ENCODE measurements around the gene NOS1. TPM values are rescaled to one million over a fixed set of nuclear protein-coding genes. Genes with fewer than 3 reads are reported as not detected.
"Not testable (repeated sequence)": the region's sequence is repeated elsewhere in the genome, so short reads cannot be mapped to it uniquely, and the experiment has no call there.

NOS1 gene
- total and polyA plus RNA-seq, 11 donors: 0.01 to 0.40 (median 0.10) TPM; not detected in 1

DNA sequence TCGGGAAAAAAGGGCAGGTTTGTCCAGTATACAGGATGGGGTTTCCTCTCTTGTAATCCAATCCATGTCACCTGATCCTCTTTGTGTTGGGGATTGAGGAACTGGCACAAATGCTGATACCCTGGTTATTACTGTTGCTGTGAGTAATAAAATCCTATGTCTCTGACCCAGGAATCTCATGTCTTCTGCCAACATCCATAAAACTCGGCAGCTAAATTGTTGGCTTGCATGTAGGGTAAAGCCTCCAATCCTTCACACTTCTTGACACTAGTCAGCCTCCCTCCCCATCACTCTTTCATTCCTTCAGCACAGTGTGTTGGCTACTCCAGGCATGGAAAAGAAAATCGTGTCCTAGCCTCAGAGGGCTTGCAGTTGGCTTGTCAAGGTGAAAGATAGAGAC lies 9.2 kb upstream of the NOS1 start:
- Histone ChIP-seq H3K9me3 (peaks cover 0 to 8% (median 0%) of the 10 kb centered on the region in 12 donors), H3K27ac (no peak overlapping the region), H3K4me1 (no peaks in the 10 kb centered on the region), H3K4me3 (no peak overlapping the region), H3K27me3 (peaks cover 0 to 10% (median 0%) of the 10 kb centered on the region in 9 donors), H3K36me3 (no peaks in the 10 kb centered on the region)
- intact Hi-C loops (cut with DNase I): no loop called here
- WGBS, 4 donors: 62 to 67% (median 65%) methylated on average over 3 of the region's 3 CpGs
- no peak for ATAC-seq
- TF ChIP-seq, protein P1, sequence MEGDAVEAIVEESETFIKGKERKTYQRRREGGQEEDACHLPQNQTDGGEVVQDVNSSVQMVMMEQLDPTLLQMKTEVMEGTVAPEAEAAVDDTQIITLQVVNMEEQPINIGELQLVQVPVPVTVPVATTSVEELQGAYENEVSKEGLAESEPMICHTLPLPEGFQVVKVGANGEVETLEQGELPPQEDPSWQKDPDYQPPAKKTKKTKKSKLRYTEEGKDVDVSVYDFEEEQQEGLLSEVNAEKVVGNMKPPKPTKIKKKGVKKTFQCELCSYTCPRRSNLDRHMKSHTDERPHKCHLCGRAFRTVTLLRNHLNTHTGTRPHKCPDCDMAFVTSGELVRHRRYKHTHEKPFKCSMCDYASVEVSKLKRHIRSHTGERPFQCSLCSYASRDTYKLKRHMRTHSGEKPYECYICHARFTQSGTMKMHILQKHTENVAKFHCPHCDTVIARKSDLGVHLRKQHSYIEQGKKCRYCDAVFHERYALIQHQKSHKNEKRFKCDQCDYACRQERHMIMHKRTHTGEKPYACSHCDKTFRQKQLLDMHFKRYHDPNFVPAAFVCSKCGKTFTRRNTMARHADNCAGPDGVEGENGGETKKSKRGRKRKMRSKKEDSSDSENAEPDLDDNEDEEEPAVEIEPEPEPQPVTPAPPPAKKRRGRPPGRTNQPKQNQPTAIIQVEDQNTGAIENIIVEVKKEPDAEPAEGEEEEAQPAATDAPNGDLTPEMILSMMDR (IDR thresholded peaks at IDR 0.05): no peak
- TF ChIP-seq POLR2A (IDR thresholded peaks at IDR 0.05): no peak
- no peak for DNase-seq

DNA sequence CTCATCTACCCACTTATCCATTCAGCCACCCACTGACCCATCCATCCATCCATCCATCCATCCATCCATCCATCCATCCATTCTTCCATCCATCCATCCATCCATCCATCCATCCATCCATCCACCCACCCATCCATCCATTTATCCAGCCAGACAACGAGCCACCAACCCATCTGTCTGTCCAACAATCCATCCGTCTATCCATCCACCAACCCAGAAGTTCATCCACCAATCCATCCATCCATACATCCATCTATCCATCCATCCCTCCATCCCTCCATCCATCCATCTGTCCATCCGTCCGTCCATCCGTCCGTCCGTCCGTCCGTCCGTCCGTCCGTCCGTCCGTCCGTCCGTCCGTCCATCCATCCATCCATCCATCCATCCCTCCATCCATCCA lies 8.6 kb upstream of the NOS1 start:
- not testable (repeated sequence) for H3K27ac ChIP-seq, H3K4me3 ChIP-seq, DNase-seq, H3K4me1 ChIP-seq, H3K36me3 ChIP-seq, ATAC-seq, H3K9me3 ChIP-seq
- peaks cover 0 to 16% (median 4%) of the 10 kb centered on the region in 9 donors for H3K27me3 ChIP-seq
- 60 to 82% (median 73%) methylated on average over 17 of the region's 17 CpGs for WGBS, 4 donors
- intact Hi-C loops (cut with DNase I): loop anchor here in 9 of 10 donors (5.0 to 10.0 kb wide), 6 partner anchors 133 to 467 kb away; no protein-coding TSS in a partner anchor

DNA sequence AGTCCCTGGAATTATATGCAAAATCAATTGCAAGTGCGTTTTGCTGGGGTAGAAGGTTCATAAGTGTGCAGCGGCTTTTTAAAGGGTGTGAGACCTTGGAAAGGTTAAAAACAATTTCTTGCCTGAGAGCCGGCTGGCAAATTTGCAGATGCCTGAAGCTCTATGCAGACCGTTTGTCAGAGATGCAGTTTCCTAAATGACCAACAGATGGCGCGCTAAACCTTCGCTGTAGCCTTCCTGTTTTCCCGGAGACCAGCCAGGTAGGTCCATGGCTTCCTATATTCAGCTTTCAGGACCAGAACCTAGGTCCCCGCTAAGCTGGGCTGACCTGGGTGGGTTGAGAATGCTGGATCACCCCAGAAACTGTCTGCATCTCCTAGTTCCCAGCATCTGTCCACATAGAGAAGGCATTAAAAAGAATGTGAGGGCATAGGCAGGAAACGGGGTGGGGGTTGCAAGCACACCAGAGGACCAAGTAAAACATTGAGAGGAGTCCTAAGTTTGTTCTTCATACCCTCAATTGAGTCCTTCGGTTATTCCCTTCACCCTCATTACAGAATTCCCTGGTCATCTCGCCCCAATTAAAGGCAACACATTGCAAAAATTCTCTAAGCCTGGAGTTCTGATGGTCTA lies 5.7 kb upstream of the NOS1 start:
- TF ChIP-seq, protein P1 (IDR thresholded peaks at IDR 0.05): peak; percentile 72 to 87 (median 82)
- no peak for TF ChIP-seq POLR2A (IDR thresholded peaks at IDR 0.05)
- no peaks in the 10 kb centered on the region for H3K4me1 ChIP-seq
- H3K27me3 ChIP-seq: peaks cover 0 to 45% (median 17%) of the 10 kb centered on the region in 9 donors
- WGBS, 4 donors: 15 to 18% (median 16%) methylated on average over 12 of the region's 12 CpGs
- H3K9me3 ChIP-seq: peaks cover 0 to 8% (median 0%) of the 10 kb centered on the region in 12 donors
- H3K27ac ChIP-seq: no peak overlapping the region
- ATAC-seq (peak in 3 of 4 donors; percentile 59 to 67 (median 62)), DNase-seq (peak in 4 of 5 donors; percentile 42 to 60 (median 46))
- H3K36me3 ChIP-seq: no peaks in the 10 kb centered on the region
- no peak overlapping the region for H3K4me3 ChIP-seq
- intact Hi-C loops (cut with DNase I): loop anchor here (1.0 to 10.0 kb wide), 13 partner anchors 130 to 470 kb away; no protein-coding TSS in a partner anchor

DNA sequence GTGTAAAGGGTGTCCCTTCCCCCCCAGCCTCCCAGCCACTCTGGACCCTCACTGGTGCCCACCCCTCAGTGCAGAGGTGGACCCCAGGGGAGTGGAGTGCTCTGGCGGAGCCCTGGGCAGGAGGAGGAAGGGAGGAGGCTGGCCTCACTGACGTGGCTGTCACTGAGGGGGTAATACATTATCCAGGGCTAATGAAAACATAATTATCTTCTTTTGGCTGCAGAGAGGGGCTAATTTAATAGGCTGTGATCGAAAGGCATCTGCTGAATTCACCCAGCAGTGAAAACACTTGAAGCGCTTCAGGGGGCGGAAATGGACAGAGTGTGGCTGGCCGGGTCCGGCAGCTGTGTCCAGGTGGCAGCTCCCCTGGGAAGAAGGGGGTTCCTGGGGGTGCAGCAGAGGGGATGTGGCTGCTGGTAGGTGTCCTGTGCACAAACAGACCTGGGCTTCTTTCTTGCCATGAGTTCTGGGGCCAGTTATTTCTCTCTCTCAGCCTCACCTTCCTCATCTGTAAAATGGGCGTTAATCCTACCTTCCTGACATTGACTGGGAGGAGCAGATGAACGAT lies 3.7 kb upstream of the NOS1 start:
- ATAC-seq (no peak), DNase-seq (no peak)
- TF ChIP-seq, protein P1 (IDR thresholded peaks at IDR 0.05): no peak
- TF ChIP-seq POLR2A (IDR thresholded peaks at IDR 0.05): no peak
- Histone ChIP-seq H3K27ac (no peak overlapping the region), H3K27me3 (peaks cover 14 to 62% (median 34%) of the 10 kb centered on the region in 9 donors), H3K36me3 (no peaks in the 10 kb centered on the region), H3K9me3 (peaks cover 0 to under 1% (median 0%) of the 10 kb centered on the region in 12 donors), H3K4me3 (no peak overlapping the region), H3K4me1 (peaks cover 0 to 9% (median 0%) of the 10 kb centered on the region in 12 donors)
- intact Hi-C loops (cut with DNase I): loop anchor here in 9 of 10 donors (5.0 to 10.0 kb wide), 6 partner anchors 128 to 472 kb away; no protein-coding TSS in a partner anchor
- WGBS, 4 donors: 34 to 49% (median 42%) methylated on average over 8 to 9 of the region's 9 CpGs
